IPS-NIHi11 (cell line): ENCODE data around the gene IDI2.
"Not testable (repeated sequence)": the region's sequence is repeated elsewhere in the genome, so short reads cannot be mapped to it uniquely, and the experiment has no call there.

Experiments used
- DNase-seq: peaks from one replicate; pipeline ENCODE4 v3.0.0; 2012; ENCODE audit warnings: mixed read lengths, low spot score

IDI2 gene

DNA sequence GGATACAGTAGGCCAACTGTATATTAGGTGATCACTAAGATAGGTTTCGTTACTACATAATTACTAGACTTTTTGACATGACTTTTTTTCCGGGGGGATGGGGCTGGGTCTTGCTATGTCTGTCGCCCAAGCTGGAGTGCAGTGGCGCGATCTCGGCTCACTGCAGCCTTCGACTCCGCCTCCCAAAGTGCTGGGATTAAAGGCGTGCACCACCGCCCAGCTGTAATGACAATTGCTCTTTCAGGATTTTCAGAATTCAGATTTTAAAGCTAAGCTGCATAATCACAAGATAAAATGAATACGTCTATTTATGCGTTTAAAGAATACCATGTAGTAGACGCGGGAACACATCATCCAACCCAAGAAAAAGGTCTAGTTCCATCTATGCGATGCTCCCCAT lies 22.3 kb upstream of the IDI2 start:
- DNase-seq: no peak

DNA sequence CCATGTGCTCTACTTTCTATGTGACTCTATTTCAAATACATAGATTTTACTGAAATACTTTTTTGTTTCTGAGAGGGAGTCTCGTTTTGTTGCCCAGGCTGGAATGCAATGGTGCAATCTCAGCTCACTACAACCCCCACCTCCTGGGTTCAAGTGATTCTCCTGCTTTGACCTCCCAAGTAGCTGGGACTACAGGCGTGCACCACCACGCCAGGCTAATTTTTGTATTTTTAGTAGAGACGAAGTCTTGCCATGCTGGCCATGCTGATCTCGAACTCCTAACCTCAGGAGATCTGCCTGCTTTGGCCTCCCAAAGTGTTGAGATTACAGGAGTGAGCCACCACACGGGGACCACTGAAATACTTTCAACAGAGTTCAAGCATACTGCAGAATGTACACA lies 19.8 kb upstream of the IDI2 start:
- no peak for DNase-seq

- no peak for DNase-seq
These were observed 19.3 kb upstream of the IDI2 start for GRCh38 chr10:1044964-1045363.

- no peak for DNase-seq
These were observed 18.5 kb upstream of the IDI2 start for GRCh38 chr10:1044146-1044545.

- no peak for DNase-seq
These were observed 17.9 kb upstream of the IDI2 start for GRCh38 chr10:1043532-1043995.

DNA sequence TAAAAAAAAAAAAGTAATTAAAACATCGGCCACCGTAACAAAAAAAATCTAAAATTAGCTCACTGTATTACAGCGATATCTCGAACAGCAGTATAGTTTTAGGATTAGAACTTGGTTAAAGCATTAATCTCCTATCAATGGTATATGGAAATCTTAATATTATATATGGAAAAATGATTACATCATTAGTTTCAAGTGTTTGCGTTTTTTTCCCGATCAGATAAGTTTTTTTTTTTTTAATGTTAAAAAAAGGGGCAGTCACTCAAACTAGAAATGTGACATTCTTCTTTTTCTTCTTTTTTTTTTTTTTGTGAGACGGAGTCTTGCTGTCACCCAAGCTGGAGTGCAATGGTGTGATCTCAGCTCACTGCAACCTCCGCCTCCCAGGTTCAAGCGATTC lies 15.9 kb upstream of the IDI2 start:
- no peak for DNase-seq

DNA sequence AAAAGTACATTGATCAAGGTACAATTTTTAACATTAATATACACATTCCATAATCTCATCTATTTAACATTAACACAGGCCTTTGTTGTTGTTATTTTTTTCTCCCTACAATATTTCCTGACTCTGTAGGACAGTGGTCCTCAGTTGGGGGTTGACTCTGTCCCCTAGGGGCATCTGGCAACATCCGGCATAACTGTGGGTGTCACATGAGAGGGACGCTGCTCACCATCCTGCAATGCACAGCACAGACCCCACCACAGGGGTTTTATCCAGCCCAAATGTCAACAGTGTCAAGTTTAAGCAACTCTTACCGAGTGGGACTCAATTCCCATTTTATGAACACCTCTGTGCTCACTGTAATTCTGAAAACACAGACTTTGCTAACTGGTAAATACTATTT lies 14.5 kb upstream of the IDI2 start:
- DNase-seq: no peak

DNA sequence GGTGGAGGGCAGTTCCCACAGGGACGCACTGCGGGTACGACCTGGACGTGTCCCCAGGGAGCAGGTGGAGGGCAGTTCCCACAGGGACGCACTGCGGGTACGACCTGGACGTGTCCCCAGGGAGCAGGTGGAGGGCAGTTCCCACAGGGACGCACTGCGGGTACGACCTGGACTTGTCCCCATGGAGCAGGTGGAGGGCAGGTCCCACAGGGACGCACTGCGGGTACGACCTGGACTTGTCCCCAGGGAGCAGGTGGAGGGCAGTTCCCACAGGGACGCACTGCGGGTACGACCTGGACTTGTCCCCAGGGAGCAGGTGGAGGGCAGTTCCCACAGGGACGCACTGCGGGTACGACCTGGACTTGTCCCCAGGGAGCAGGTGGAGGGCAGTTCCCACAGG lies 13.1 kb upstream of the IDI2 start:
- not testable (repeated sequence) for DNase-seq

- DNase-seq: no peak
These were observed 11.4 kb upstream of the IDI2 start for GRCh38 chr10:1037098-1037497.

- no peak for DNase-seq
These were observed 10.7 kb upstream of the IDI2 start for GRCh38 chr10:1036341-1036791.

DNA sequence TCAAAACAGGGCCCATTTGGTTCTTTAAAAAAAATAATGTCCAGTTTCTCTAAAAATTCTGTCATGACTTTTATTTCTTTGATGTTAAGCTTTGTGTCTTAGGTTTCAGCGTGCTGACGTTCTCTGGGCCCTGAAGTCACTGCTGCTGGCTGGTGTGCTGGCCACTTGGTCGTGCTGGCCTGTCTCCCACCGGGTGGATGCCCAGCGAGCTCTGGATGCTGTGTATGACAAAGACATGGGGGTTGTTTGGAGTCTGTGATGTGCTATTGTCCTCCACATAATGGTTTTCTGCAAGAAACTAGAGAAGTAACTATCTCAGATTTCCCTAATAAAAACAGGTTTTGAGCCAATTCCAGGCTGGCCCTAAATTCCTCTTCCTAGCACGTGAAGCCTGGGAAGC lies 9.5 kb upstream of the IDI2 start:
- DNase-seq: no peak

- DNase-seq: no peak
These were observed 9.1 kb upstream of the IDI2 start for GRCh38 chr10:1034758-1035157.

GRCh38 chr10:1033601-1034000 lies 7.9 kb upstream of the IDI2 start:
- no peak for DNase-seq

DNA sequence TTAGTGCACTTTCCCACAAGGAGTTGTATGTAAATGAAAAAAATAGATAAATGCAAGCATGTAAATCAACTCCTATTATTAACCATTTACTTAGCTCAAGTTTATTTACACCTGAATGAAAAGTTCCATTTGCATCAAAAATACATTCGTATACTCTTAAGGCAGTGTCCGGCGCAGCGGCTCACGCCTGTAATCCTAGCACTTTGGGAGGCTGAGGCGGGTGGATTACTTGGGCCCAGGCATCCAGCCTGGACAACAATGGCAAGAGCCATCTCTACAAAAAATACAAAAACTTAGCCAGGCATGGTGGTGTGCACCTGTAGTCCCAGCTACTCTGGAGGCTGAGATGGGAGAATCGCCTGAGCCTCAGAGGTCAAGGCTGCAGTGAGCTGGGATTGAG lies 4.2 kb upstream of the IDI2 start:
- DNase-seq: no peak

DNA sequence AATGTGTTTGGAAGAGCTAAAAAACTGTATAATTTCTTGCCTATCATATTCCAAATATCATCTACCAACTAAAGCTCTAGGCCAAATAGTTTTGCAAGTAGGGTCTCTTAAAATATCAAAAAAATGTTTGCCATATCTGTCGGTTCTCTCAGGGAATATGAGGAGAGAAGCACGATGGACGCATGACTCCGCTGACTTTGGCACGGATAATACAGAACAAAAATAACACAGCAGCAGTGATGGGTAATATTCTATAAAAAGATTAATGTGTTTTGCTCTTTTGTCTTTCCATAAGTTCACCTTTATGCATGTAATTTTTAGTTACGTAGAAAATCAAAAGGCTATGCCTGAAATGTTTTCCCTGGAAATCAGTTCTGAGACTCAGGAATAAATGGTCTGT lies 919 bp upstream of the IDI2 start:
- no peak for DNase-seq

DNA sequence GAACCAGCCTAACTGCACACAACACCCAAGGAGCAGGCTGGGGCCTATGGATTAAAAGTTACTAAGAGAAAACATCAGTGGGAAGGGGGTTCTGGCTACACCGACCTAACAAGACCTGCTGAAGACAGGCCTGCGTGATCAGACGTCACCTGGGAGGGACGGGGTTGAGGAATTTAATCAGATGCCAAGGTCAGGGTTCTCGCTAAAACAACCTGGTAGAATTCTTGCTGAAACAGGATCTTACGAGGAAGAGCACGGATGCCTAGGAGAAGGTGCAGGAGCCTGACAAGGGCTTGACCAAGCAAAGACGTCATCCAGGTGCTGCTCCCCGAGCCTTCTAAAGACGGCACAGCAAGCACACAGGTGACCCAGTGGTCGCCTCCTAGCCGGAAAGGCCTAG lies 1.6 kb downstream of the IDI2 start:
- no peak for DNase-seq

DNA sequence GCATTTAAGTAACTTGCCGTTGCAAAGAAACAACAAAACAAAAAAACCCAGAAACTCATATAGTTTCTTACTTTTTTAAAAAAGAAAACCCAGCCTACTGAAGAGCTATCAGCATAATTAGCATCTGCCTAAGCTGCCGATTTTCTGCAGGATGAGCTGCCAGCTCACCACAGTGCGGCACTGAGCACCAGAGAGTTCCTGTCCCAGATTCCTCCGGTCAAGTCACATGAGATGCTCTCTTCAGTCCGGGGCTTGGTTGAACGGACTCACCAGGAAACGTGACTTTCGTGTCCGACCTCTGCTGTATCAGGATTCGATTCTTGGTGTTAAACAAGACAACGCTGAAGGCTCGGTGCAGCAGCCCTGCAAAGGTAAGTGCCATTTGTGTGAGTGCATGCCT lies 3.2 kb downstream of the IDI2 start:
- DNase-seq: no peak

- DNase-seq: no peak
These were observed 4.7 kb downstream of the IDI2 start for GRCh38 chr10:1020958-1021357.

- no peak for DNase-seq
These were observed 5.2 kb downstream of the IDI2 start for GRCh38 chr10:1020460-1020859.

DNA sequence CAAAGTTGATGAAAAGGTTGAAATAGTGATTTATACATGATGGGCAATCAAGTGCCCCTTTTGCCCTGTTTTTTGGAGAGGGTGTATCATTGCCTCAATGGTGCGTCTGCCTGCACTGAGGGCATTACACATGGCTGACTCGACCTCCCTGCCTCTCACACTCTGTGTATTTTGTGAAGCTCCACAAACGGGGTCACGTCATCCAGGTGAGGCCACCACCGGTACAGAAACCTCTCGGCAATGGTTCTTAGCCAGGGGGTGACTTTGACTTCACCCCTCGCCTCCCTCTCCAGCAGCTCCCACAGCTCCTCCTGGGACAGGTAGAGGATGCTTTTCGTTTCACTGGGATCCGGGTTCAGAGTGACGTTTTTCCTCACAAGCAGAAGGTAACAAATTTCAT lies 6.3 kb downstream of the IDI2 start:
- DNase-seq: no peak

- DNase-seq: no peak
These were observed 10.0 kb downstream of the IDI2 start for GRCh38 chr10:1015688-1016087.

DNA sequence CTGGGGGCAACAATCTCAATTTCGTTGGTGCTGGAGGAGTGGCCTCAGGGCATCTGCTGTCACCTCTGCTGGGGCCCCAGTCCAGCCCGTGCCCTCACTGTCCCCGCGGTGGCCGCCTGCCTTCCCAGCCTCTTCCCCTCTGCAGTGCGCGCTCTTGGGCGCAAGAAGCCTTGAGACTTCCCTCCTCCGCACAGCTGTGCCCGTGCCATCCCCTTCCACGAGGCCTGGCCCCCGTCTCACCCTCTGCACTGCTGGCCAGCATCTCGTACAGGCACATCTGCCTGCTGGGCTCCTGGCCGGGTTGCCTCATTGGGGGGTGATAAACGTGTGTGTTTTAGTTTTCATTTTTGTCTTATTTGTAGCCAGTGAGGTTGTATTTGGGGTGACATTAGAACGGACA lies 14.0 kb downstream of the IDI2 start:
- DNase-seq: no peak

DNA sequence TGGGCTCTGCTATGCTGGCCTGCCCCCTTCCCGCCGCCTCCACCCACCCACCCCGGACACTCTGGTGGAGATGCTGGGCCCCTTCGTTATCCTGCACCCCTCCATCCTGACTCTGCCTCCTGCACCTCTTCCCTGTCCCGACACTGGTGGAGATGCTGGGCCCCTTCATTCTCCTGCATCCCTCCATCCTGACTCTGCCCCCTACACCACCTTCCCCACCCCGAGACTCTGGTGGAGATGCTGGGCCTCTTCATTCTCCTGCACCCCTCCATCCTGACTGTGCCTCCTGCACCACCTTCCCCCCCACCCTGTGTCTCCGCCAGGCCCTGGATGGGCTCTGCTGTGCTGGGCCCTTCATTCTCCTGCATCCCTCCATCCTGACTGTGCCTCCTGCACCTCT lies 15.0 kb downstream of the IDI2 start:
- no peak for DNase-seq

GRCh38 chr10:1009947-1010346 lies 15.7 kb downstream of the IDI2 start:
- not testable (repeated sequence) for DNase-seq

GRCh38 chr10:1009071-1009494 lies 16.6 kb downstream of the IDI2 start:
- DNase-seq: no peak
